Measurements from ENCODE around the gene SPATA21.

Gene SPATA21

GRCh38 chr1:16371725-16372124 is 65.5 kb downstream of the SPATA21 start:
- TF ChIP-seq TAF1 (IDR thresholded peaks at IDR 0.05; ENCODE audit: borderline replicate concordance, insufficient read depth, low read length) (no peak), SIN3A (IDR thresholded peaks at IDR 0.05; ENCODE audit: borderline replicate concordance, insufficient read depth, low read length) (no peak)

- TF ChIP-seq TAF1 (IDR thresholded peaks at IDR 0.05; ENCODE audit: borderline replicate concordance, insufficient read depth, low read length) (no peak), FOXP2 (optimal IDR thresholded peaks at IDR 0.05; ENCODE audit: borderline replicate concordance, extremely low read depth, extremely low read length, insufficient read depth) (no peak), SIN3A (IDR thresholded peaks at IDR 0.05; ENCODE audit: borderline replicate concordance, insufficient read depth, low read length) (no peak), POLR2AphosphoS5 (IDR thresholded peaks at IDR 0.05; ENCODE audit: low read depth, low read length) (no peak)
- TF ChIP-seq, protein P1, sequence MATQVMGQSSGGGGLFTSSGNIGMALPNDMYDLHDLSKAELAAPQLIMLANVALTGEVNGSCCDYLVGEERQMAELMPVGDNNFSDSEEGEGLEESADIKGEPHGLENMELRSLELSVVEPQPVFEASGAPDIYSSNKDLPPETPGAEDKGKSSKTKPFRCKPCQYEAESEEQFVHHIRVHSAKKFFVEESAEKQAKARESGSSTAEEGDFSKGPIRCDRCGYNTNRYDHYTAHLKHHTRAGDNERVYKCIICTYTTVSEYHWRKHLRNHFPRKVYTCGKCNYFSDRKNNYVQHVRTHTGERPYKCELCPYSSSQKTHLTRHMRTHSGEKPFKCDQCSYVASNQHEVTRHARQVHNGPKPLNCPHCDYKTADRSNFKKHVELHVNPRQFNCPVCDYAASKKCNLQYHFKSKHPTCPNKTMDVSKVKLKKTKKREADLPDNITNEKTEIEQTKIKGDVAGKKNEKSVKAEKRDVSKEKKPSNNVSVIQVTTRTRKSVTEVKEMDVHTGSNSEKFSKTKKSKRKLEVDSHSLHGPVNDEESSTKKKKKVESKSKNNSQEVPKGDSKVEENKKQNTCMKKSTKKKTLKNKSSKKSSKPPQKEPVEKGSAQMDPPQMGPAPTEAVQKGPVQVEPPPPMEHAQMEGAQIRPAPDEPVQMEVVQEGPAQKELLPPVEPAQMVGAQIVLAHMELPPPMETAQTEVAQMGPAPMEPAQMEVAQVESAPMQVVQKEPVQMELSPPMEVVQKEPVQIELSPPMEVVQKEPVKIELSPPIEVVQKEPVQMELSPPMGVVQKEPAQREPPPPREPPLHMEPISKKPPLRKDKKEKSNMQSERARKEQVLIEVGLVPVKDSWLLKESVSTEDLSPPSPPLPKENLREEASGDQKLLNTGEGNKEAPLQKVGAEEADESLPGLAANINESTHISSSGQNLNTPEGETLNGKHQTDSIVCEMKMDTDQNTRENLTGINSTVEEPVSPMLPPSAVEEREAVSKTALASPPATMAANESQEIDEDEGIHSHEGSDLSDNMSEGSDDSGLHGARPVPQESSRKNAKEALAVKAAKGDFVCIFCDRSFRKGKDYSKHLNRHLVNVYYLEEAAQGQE (IDR thresholded peaks at IDR 0.05; ENCODE audit: insufficient read depth in 1 of 2, low read depth in 2 of 2, low read length in 2 of 2), result no peak
Observed at GRCh38 chr1:16369821-16370220, 67.4 kb downstream of the SPATA21 start.

GRCh38 chr1:16367968-16368890 is 69.0 kb downstream of the SPATA21 start:
- TF ChIP-seq SIN3A (IDR thresholded peaks at IDR 0.05; ENCODE audit: borderline replicate concordance, insufficient read depth, low read length) (no peak), POLR2AphosphoS5 (IDR thresholded peaks at IDR 0.05; ENCODE audit: low read depth, low read length) (no peak), FOXP2 (optimal IDR thresholded peaks at IDR 0.05; ENCODE audit: borderline replicate concordance, extremely low read depth, extremely low read length, insufficient read depth) (no peak), TAF1 (IDR thresholded peaks at IDR 0.05; ENCODE audit: borderline replicate concordance, insufficient read depth, low read length) (no peak)
- TF ChIP-seq, protein P1 (IDR thresholded peaks at IDR 0.05; ENCODE audit: insufficient read depth in 1 of 2, low read depth in 2 of 2, low read length in 2 of 2), result no peak

- TF ChIP-seq SIN3A (IDR thresholded peaks at IDR 0.05; ENCODE audit: borderline replicate concordance, insufficient read depth, low read length), result no peak
- TF ChIP-seq TAF1 (IDR thresholded peaks at IDR 0.05; ENCODE audit: borderline replicate concordance, insufficient read depth, low read length), result no peak; the same call in 1 of the 2 replicates
- peak; percentile 87 for TF ChIP-seq POLR2AphosphoS5 (IDR thresholded peaks at IDR 0.05; ENCODE audit: low read depth, low read length)
- TF ChIP-seq FOXP2 (optimal IDR thresholded peaks at IDR 0.05; ENCODE audit: borderline replicate concordance, extremely low read depth, extremely low read length, insufficient read depth), result no peak
- TF ChIP-seq, protein P1 (IDR thresholded peaks at IDR 0.05; ENCODE audit: insufficient read depth in 1 of 2, low read depth in 2 of 2, low read length in 2 of 2), result 0 out of 4 replicates have a peak, but pooled peaks of 1 of the 2 experiments have one; percentile 15
Observed at GRCh38 chr1:16367258-16367967, 69.8 kb downstream of the SPATA21 start.

GRCh38 chr1:16366722-16367257 is 70.4 kb downstream of the SPATA21 start, which contains the start of gene SZRD1:
Gene SZRD1 (plus strand): TSS chr1:16367242. CDS start chr1:16367258, 16 bp downstream.
- TF ChIP-seq FOXP2 (optimal IDR thresholded peaks at IDR 0.05; ENCODE audit: borderline replicate concordance, extremely low read depth, extremely low read length, insufficient read depth), result peak; percentile 48
- no peak for TF ChIP-seq SIN3A (IDR thresholded peaks at IDR 0.05; ENCODE audit: borderline replicate concordance, insufficient read depth, low read length)
- peak; percentile 70; the same call in 1 of the 2 replicates for TF ChIP-seq TAF1 (IDR thresholded peaks at IDR 0.05; ENCODE audit: borderline replicate concordance, insufficient read depth, low read length)

Measured in PFSK-1 (cell line).